PC-9 (cell line): Measurements from ENCODE around the gene RYR3. TPM values are rescaled to one million over a fixed set of nuclear protein-coding genes. Genes with fewer than 3 reads are reported as not detected.

Source experiments
- BruUV-seq: library from RNA; stranded (reverse); fragments of 400-500 nt; replicated peaks from 2 replicates; lab custom pipeline; 2021; lab: Mats Ljungman, UMichigan
- CTCF ChIA-PET: fragments of 300-600 bp; sonication (Branson Sonifier 250); formaldehyde crosslinking; loops from one replicate; lab custom pipeline; 2022; ENCODE audit warnings: antibody characterized with exemption; lab: Charles Lee
- POLR2A ChIA-PET: fragments of 300-600 bp; sonication (Branson Sonifier 250); formaldehyde crosslinking; loops from one replicate; lab custom pipeline; 2022; ENCODE audit warnings: antibody characterized with exemption; ENCODE audit not compliant: unreplicated experiment; lab: Charles Lee
- DNase-seq, 2 experiments: peaks; one replicate each; pipeline versions ENCODE4 v3.0.0 to v3.0.0-alpha.2; 2015 to 2022; ENCODE audit warnings: mixed read lengths in 1 of 2
- H2AFZ ChIP-seq: fragments of 200-600 bp; sonication (generic); 2 replicates; pipeline ENCODE4 v1.8.1; 2017; ENCODE audit warnings: antibody characterized with exemption
- H3F3A ChIP-seq: fragments of 200-600 bp; sonication (generic); 2 replicates; pipeline ENCODE4 v1.8.1; 2017; ENCODE audit warnings: antibody characterized with exemption, mild to moderate bottlenecking, low read depth; ENCODE audit not compliant: insufficient read depth
- H3K27ac ChIP-seq: fragments of 200-600 bp; sonication (generic); 2 replicates; pipeline ENCODE4 v1.6.1; 2016; ENCODE audit warnings: mixed run types
- H3K27me3 ChIP-seq: fragments of 200-600 bp; sonication (generic); 2 replicates; pipeline ENCODE4 v1.6.1; 2016; ENCODE audit warnings: low read depth, mixed run types; ENCODE audit not compliant: insufficient read depth
- H3K36me3 ChIP-seq: fragments of 200-600 bp; sonication (generic); 2 replicates; pipeline ENCODE4 v1.6.1; 2016; ENCODE audit warnings: low read depth, mixed run types
- H3K4me1 ChIP-seq: fragments of 200-600 bp; sonication (generic); replicated peaks from 2 replicates; pipeline ENCODE4 v1.6.1; 2016; ENCODE audit warnings: mixed run types; ENCODE audit not compliant: insufficient read depth
- H3K4me2 ChIP-seq: fragments of 200-600 bp; sonication (generic); 2 replicates; pipeline ENCODE4 v1.6.1; 2017; ENCODE audit warnings: mixed run types
- H3K4me3 ChIP-seq: fragments of 200-600 bp; sonication (generic); 2 replicates; pipeline ENCODE4 v1.6.1; 2016; ENCODE audit warnings: mixed run types
- H3K79me2 ChIP-seq: fragments of 200-600 bp; sonication (generic); 2 replicates; pipeline ENCODE4 v1.6.1; 2017; ENCODE audit warnings: low read depth, mixed run types
- H3K9me2 ChIP-seq: fragments of 200-600 bp; sonication (generic); 2 replicates; pipeline ENCODE4 v1.8.1; 2017; ENCODE audit warnings: mild to moderate bottlenecking; ENCODE audit not compliant: insufficient read depth
- H3K9me3 ChIP-seq: fragments of 200-600 bp; sonication (generic); 2 replicates; pipeline ENCODE4 v1.8.1; 2016; ENCODE audit warnings: low read depth; ENCODE audit not compliant: insufficient read depth
- H4K20me1 ChIP-seq: fragments of 200-600 bp; sonication (generic); 2 replicates; pipeline ENCODE4 v1.8.1; 2017; ENCODE audit not compliant: insufficient read depth
- CTCF ChIP-seq: fragments of 200-600 bp; sonication (generic); conservative IDR thresholded peaks from 2 replicates; pipeline ENCODE4 v1.6.1; 2017; ENCODE audit warnings: mixed run types, antibody characterized with exemption, mild to moderate bottlenecking, moderate library complexity
- EZH2 ChIP-seq: fragments of 200-600 bp; sonication (generic); IDR thresholded peaks from 2 replicates; pipeline ENCODE4 v1.8.0; 2017; ENCODE audit warnings: antibody characterized with exemption, low read depth
- intact Hi-C: fragments of 100-400 bp; cut with micrococcal nuclease; formaldehyde crosslinking; loops from one replicate; pipeline ENCODE4 v1.10.0; 2022; ENCODE audit not compliant: unreplicated experiment
- total RNA-seq: library from RNA; stranded (reverse); gene quantifications from 2 replicates; pipeline ENCODE4 v1.2.3, GENCODE V29; 2021

RYR3 gene
- total RNA-seq, 1 experiment from 2014 or later, result 0.15 TPM

- no peaks in the 10 kb centered on the region for H3K4me1 ChIP-seq
- DNase-seq, result no peak
- BruUV-seq, result no TSS peak
- no peak overlapping the region for H2AFZ ChIP-seq
- H3K27ac ChIP-seq, result no peak overlapping the region
- no peaks in the 10 kb centered on the region for H3K79me2 ChIP-seq
- H3F3A ChIP-seq, result no peaks in the 10 kb centered on the region
- CTCF ChIA-PET, result no interaction called here
- POLR2A ChIA-PET, result no interaction called here
- no peak for TF ChIP-seq EZH2
- TF ChIP-seq CTCF, result peak; percentile 38; the same call in 1 of the 2 replicates
- no peaks in the 10 kb centered on the region for H3K27me3 ChIP-seq
- H4K20me1 ChIP-seq, result no peaks in the 10 kb centered on the region
- no peaks in the 10 kb centered on the region for H3K36me3 ChIP-seq
- no peak overlapping the region for H3K4me3 ChIP-seq
- H3K4me2 ChIP-seq, result no peak overlapping the region
- no peaks in the 10 kb centered on the region for H3K9me3 ChIP-seq
- no peaks in the 10 kb centered on the region for H3K9me2 ChIP-seq
- intact Hi-C loops, result loop anchor here (5.0 kb wide), 1 partner anchor 316 kb away; no protein-coding TSS in a partner anchor
Measured at GRCh38 chr15:33608714-33609113, 297.9 kb downstream of the RYR3 start.

- H2AFZ ChIP-seq, result no peak overlapping the region
- no TSS peak for BruUV-seq
- no peaks in the 10 kb centered on the region for H4K20me1 ChIP-seq
- no peak overlapping the region for H3K4me2 ChIP-seq
- intact Hi-C loops, result no loop called here
- ChIA-PET CTCF (no interaction called here), POLR2A (no interaction called here)
- H3K9me2 ChIP-seq, result no peaks in the 10 kb centered on the region
- no peak for DNase-seq
- no peak overlapping the region for H3K4me3 ChIP-seq
- TF ChIP-seq EZH2 (no peak), CTCF (no peak)
- H3K36me3 ChIP-seq, result no peaks in the 10 kb centered on the region
- H3K9me3 ChIP-seq, result no peaks in the 10 kb centered on the region
- H3K79me2 ChIP-seq, result no peaks in the 10 kb centered on the region
- no peaks in the 10 kb centered on the region for H3K27me3 ChIP-seq
- no peaks in the 10 kb centered on the region for H3F3A ChIP-seq
- no peaks in the 10 kb centered on the region for H3K4me1 ChIP-seq
- no peak overlapping the region for H3K27ac ChIP-seq
Measured at GRCh38 chr15:33612721-33613304, 302.0 kb downstream of the RYR3 start.

GRCh38 chr15:33616475-33616874, 305.7 kb downstream of the RYR3 start:
- no peak for TF ChIP-seq CTCF
- TF ChIP-seq EZH2, result no peak
- BruUV-seq, result no TSS peak
- ChIA-PET CTCF (no interaction called here), POLR2A (no interaction called here)
- H3K9me3 ChIP-seq, result no peaks in the 10 kb centered on the region
- H3K9me2 ChIP-seq, result no peaks in the 10 kb centered on the region
- no peak for DNase-seq
- intact Hi-C loops, result no loop called here
- H3F3A ChIP-seq, result no peaks in the 10 kb centered on the region
- no peaks in the 10 kb centered on the region for H3K4me1 ChIP-seq
- H3K79me2 ChIP-seq, result no peaks in the 10 kb centered on the region
- H3K27ac ChIP-seq, result no peak overlapping the region
- no peak overlapping the region for H3K4me2 ChIP-seq
- H3K4me3 ChIP-seq, result no peak overlapping the region
- no peaks in the 10 kb centered on the region for H4K20me1 ChIP-seq
- H2AFZ ChIP-seq, result no peak overlapping the region
- no peaks in the 10 kb centered on the region for H3K27me3 ChIP-seq
- H3K36me3 ChIP-seq, result no peaks in the 10 kb centered on the region
